Stimulated activated CD4-positive, alpha-beta T cell treated with anti-CD3 and anti-CD28 coated beads, Interleukin-4, amount 100 ng/mL, for 48 hours (primary cell): ENCODE results near the gene SPANXN2.
"Not testable (repeated sequence)": the region's sequence is repeated elsewhere in the genome, so short reads cannot be mapped to it uniquely, and the experiment has no call there.

Experiments
- DNase-seq, 2 donors: peaks; one replicate each; pipeline ENCODE4 v3.0.0-alpha.2; 2020; ENCODE audit warnings: low read depth in 2 of 2

SPANXN2 gene, protein sequence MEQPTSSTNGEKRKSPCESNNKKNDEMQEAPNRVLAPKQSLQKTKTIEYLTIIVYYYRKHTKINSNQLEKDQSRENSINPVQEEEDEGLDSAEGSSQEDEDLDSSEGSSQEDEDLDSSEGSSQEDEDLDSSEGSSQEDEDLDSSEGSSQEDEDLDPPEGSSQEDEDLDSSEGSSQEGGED

DNA sequence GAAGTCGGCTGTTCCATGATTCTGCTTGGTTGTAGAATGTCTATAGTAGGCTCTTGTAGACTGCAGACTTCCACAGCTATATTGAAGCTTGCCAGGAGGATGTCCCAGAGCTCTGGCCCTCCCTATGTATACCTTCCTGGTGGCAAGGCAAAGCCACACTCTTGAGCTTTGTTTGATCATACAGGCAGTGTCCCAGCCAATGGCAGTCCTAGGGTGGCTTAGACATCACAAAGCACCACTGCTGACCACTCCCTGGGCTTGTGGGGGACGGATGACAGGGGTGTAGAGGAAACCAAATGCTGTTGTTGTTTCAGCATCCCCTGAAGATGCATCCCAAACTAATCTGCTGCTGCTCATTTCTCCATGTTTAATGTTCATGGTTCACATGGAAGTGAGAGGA is at the start of gene SPANXN2:
SPANXN2 (minus strand) TSS at position 101 of the 400 bp plus-strand sequence; CDS start at position 17, 84 bp downstream.
- DNase-seq, result not testable (repeated sequence)

DNA sequence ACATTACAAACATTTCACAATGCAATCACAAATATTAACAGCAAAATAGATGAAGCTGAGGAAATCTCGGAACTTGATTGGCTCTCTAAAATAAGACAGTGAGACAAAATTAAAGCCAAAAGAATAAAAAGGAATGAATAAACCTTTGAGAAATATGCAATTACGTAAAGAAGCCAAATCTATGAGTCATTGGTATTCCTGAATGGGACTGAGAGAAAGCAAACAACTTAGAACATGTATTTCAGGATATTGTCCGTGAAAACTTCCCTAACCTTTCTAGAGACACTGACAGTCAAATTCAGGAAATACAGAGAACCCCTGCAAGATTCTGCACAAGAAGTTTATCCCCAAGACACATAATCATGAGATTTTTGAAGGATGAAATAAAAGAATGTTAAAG is 48.4 kb upstream of the SPANXN2 start:
- no peak for DNase-seq

DNA sequence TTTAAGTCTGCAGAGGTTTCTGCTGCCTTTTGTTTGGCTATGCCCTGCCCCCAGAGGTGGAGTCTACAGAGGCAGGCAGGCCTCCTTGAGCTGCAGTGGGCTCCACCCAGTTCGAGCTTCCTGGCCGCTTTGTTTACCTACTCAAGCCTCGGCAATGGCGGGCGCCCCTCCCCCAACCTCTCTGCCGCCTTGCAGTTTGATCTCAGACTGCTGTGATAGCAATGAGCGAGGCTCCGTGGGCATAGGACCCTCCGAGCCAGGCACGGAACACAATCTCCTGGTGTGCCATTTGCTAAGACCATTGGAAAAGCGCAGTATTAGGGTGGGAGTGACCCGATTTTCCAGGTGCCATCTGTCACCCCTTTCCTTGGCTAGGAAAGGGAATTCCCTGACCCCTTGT is 47.2 kb upstream of the SPANXN2 start:
- not testable (repeated sequence) for DNase-seq

DNA sequence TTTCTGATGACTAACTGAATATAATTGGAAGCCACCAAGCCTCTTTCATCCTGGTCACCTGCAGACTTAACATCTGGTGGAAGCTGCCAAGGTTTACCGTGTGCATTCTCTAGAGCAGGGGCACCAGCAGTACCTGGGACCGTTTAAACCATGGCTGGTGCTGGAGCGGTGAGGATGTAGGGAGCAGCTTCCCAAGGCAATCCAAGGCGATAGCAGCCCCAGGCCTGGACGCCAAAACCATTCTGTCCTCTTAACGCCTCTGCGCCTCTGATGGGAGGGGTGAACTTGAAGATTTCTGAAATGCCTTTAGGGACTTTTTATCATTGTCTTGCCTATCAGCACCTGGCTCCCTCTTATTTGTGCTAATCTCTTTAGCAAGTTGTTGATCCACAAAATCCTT is 37.3 kb upstream of the SPANXN2 start:
- DNase-seq, result no peak

DNA sequence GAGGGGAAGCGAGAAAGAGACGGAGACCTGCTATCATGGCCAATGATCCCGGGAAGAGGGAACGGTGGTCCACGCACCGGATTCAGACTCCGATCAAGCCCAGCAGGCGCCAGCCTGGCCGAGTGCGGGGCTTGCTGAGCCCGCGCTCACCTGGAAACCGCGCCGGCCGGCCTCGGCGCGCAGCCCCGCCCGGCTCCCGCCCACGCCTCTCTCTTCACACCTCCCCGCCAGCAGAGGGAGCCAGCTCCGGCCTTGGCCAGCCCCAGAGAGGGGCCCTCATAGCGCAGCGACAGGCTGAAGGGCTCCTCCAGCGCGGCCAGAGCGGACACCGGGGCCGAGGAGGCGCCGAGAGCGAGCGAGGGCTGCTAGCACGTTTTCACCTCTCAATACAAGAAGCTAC is 36.8 kb upstream of the SPANXN2 start:
- DNase-seq, result no peak

DNA sequence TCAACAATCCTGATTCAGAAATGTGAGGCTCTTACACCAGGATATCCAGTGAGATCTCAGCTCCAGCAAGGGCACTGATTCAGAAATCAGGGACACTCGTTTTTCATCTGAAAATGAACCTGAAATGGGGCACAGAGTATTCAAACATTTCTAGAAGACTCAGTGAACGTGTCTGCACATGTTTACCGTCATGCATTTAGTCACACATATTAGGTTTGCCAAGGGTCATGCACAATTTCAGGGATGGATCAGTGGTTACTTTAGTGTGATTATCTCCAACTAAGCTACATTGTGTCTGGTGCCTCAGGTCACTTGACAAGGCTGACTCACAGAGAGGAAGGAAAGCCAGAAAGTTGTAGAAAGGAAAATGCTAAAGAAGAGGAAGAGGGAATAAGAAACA is 33.6 kb upstream of the SPANXN2 start:
- DNase-seq, result no peak

DNA sequence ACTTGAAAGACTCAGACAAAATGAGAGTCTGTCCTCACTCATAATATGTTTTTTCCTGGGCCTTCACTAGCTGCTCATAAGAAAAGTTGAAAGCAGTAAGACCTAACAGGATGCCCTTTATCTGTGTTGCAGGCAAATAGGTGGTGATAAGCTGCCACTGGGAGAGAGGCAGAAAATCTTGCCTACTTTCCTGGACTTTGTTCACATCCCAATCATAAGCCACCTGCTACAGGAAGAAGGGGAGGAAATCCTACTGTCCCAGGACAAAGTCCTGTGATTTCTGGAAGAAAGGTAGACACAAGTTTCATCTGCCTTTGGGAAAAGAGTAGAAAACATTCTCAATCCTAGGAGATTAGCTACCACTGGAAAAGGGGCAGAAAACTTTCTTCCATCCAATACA is 13.3 kb upstream of the SPANXN2 start:
- no peak for DNase-seq

DNA sequence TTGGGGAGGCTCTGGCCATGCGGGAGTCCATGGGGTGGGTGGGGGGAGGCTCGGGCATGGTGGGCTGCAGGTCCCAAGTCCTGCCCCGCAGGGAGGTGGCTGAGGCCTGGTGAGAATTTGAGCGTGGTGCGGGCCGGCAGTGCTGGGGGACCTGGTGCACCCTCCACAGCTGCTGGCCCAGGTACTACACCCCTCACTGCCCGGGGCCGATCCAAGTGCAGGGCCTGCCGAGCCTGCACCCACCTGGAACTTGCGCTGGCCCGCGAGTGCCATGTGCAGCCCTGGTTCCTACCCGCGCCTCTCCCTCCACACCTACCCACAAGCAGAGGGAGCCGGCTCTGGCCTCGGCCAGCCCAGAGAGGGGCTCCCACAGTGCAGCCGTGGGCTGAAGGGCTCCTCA is 5.7 kb upstream of the SPANXN2 start:
- no peak for DNase-seq

DNA sequence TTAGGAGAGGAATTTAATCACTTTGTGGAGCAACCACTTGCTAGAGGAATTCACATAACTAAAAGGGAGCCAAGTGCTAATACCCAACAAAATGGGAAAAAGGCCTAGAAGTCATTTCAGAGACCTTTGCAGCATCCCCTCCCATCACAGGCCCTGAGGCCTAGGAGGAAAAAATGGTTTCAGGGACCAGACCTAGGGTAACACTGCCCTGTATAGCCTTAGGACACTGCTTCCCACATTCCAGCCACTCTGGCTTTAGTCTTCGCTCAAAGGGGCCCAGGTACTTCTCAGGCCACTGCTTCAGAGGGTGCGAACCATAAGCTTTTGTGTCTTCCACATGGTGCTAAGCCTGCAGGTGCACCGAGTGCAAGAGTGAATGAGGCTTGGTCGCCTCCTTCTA is 19.1 kb downstream of the SPANXN2 start:
- DNase-seq, result no peak

DNA sequence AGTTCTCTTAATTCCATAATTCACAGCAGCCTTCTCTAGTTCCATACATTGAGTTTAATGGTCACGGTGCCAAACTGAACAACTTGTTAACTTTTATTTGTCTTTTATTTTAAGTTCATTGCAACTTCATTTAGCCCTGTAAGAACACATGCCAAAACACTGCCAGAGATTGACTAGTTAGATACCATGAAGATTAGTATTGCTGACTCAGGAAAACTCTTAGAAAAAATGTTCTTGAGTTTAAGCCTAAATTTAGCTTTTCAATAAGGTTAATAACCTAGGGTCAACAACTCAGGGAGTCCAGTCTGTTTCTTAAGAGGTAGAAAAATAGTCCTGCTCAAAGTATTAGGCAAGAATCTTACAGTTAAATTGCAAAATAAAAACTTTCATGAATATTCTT is 25.7 kb downstream of the SPANXN2 start:
- no peak for DNase-seq

DNA sequence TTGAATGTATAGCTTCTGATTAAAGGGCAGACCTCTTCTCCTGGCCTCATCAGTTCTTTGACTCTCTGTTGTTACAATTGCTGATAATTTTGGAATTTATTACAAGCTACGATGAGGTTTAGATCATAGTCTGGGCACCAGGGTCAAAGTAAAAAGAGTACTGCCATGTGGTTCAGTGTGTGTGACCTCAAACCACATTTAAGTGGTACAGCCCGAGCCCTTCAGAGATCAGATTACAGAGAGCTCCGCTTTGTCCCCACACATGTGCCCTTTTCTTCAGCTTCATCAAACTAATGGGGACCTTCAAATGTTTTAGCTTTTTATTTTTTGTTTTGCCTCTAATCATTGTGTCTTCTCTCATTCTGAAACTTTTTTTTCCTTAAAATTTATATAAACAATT is 37.1 kb downstream of the SPANXN2 start:
- DNase-seq, result no peak

DNA sequence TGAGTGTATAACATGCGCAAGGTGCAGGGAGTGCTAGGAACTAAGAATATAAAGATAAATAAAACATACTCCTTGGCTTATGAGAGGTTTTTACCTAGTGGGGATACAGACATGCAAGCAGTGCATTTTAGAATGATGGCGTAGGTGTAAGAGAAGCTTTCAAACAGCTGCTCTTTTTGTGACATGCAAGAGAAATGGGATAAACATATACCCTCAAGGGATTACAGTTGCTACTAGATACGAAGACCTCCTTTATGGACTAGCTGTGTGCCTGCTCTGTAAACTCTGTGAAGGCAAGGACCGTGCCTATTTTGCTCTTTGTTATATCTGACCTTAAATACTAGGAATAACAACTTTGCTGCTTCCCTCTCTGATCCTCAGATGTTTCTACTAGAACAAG is 45.6 kb downstream of the SPANXN2 start:
- DNase-seq, result no peak

DNA sequence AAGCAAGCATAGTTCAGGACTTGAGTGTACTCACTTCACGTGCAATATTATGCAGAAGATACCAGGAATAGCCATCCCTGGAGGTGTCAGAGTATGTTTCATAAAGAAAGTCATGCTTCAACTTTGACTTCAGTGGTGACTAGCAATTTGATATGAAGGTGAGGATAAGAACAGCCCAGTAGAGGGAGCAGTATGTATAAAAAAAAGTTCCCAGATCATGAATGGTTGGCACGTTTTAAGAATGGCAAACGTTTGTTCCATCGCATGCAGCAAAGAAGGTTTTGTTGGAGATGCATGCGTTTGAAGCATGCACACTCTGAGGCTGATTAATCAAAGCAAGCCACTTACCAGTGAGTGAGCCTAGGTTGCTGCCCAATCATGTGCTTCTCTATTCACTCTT is 51.2 kb downstream of the SPANXN2 start:
- DNase-seq, result no peak

DNA sequence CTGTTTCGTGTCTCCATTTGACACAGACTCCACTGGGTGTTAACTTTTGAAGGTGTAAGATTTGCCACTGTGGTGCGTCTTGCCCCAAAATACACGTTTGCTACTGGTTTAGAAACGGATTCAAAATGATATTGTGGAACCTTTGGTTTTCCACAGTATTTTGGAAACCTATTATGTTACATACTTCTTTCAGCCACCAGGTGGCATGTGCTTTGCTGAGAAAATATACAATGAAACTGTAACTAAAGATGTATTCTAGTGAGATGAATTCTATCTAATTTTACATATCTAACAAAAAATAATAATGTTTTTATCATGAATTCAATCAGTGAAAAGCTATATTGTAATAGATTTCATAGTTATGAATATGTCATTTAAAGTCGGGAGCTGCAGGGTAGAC is 56.2 kb downstream of the SPANXN2 start:
- no peak for DNase-seq

DNA sequence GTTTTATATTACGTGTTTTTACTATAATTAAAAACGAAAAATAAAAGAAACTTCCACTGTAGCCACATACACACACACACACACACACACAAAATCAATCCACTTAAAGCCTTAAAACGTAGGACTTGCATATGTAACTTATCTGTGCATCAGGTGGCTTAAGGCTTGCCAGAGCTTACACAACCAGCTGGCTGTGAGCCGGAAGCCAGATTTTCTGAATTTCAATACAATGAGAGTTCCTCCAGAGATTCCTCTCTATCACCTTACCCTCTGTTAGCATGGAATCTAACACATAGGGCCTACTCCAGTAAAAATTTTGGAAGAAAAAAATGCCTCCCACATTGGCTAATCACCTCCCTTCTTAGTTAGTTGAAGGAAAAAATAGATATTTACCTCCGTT is 56.8 kb downstream of the SPANXN2 start:
- no peak for DNase-seq
